GM18870 (cell line): ENCODE results near the gene CACNA1D.

ENCODE experiments used
- ATAC-seq: cut with Tn5 transposase; IDR thresholded peaks from one replicate; pipeline ENCODE4 v1.9.1; 2021; ENCODE audit warnings: moderate library complexity; ENCODE audit not compliant: unreplicated experiment

CACNA1D gene

DNA sequence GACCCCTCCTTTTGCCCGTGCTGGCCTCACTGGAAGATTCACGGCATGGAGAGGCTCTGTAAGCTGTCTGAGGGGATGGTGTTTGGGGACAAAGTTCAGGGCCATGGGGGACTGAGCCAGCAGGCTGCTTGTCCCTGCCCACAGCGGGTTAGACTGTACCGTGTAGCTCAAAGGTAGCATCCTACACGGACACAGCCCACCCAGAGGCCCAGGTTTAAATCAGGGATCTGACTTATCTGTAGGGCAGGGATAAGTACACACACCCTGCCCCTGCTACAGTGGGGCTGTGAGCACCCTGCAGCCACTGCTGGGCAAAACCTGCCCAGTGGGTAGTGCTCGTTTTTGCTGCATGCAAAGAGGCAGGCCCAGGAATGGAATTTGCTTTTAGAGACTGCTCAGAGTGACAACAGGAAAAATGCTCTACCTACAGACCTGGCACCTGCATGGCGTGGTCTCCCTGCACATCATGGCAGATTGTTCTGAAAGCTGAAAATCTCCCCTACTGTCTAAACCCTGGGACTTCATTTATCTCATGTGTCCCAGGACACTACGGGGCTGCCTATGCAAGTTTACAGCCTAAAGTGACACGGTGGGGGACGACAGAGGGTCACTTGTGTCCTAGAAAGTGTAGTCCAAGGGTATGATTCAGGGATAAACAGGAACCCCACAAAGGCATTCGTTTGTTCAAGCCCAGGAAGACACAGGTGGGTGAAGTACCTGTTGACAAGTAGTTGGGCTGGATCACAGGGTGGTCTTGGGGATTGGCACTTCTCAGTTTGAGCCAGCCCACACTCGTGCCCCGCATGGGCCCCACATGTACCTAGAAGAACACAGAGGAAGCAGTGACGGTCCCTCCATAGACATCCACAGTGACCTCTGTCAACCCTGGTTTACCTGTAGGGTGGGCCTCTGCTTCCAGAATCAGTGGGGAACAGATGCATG is 324.1 kb downstream of the CACNA1D start:
- no peak for ATAC-seq

GRCh38 chr3:53819163-53819868 is 324.9 kb downstream of the CACNA1D start:
- no peak for ATAC-seq

DNA sequence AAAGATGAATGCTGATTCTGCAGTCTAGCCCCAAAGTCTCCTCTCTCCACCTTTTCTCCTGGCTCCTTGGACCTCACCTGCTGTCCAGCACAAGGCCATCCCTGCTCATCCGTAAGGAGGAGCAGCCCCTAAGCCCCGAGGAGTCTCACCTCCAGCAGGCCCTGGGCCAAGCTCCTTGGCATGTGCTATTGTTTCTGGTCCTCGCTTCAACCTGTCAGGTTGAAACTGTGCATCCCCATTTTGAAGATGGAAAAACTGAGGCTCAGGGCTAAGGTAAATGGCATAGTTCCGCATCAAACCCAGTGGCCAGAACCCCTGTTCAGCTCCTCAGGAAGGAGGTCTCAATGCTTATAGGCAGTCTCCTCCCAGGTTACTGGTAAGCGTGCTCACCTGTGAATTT is 325.7 kb downstream of the CACNA1D start:
- no peak for ATAC-seq

GRCh38 chr3:53820756-53821580 is 326.6 kb downstream of the CACNA1D start:
- no peak for ATAC-seq

DNA sequence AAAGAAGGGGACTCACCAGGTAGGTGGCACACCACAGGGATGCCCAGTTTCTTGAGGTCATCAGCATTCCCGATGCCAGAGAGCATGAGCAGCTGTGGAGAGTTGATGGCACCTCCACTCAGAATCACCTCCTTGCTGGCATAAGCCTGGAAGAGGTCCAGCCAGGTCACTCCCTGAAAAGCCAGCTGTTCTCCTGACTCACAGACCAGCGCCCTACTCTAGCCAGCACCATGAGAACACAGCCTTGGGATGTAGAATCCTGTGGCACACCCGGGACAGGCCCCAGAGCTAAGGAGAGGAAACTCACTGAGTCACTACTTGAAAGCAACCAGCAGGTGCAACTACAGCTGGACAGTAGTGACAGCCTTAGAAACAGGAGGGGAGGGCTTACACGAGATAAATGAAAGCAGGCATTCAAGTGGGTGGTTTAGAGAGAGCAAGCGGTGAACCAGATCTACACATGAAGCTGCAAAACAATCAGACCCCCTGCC is 327.3 kb downstream of the CACNA1D start:
- ATAC-seq, result no peak

- no peak for ATAC-seq
These were observed 327.9 kb downstream of the CACNA1D start for GRCh38 chr3:53822331-53822741.

- no peak for ATAC-seq
These were observed 328.9 kb downstream of the CACNA1D start for GRCh38 chr3:53823026-53823955.

GRCh38 chr3:53823956-53824657 is 329.7 kb downstream of the CACNA1D start:
- no peak for ATAC-seq

DNA sequence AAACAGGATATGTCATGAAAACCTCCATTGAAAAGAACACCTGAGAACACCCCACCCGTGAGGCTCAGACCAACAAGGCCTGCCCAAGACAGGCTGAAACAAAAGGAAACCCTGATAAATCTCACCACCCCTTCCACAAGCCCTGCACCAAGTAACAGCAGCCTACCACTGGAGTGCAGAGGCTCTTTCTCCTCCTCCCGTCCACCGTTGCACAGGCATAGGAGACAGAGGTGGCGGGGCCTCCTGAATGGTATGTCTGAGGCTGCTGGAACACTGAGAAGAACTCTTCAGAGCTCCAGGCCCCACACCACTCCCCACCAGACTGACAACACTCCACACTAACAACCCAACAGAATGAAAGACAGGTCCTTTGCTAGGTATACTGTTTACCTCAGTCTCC is 330.4 kb downstream of the CACNA1D start:
- ATAC-seq, result no peak

GRCh38 chr3:53826048-53826447 is 331.6 kb downstream of the CACNA1D start:
- no peak for ATAC-seq

DNA sequence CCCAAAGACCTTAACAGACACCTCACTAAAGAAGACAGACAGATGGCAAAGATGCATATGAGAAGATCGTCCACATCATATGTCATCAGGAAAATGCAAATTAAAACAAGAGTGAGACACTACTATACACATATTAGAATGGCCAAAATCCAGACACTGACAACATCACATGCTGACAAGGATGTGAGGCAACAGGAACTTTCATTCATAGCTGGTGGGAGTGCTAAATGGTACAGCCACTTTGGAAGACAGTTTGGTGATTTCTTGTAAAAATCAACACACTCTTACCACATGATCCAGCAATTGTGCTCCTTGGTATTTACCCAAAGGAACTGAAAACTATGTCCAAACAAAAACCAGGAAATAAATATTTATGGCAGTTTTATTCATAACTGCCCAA is 334.2 kb downstream of the CACNA1D start:
- no peak for ATAC-seq

DNA sequence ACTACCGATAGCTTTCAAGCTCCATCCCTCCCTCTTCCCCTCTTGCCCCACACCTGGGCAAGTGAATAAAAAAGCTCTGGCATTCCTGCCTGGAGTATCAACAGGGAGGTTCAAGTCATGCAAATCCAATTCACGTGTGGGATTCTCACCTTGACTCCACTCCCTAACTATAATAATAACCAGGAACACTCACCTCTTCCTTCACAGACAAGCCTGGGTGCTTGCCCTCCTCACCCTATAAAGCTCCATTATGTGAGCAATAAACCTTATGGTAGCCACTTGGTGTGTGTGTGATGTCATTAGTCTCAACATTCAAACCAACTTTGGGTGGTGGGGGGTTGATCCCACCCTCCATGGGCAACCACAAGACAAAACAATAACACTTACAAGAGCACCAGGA is 335.2 kb downstream of the CACNA1D start:
- no peak for ATAC-seq

DNA sequence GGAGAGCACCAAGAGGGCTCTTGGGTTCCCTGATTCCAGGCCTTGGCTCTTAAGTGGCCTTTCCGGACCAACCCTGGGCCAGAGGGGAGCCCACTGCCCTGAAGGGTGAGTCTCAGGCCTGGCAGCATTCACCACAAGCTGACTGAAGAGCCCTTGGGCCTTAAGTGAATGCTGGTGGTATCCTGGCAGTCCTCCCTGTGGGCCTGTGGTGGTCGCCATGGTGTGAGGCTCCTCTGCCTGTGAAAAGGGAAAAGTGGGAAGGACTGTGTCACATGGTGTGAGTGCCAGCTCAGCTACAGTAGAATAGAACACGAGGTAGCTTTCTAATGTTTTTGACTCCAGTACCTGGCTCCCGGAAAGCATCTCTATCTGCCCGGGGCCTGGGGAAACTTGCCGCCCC is 336.5 kb downstream of the CACNA1D start:
- ATAC-seq, result no peak

- no peak for ATAC-seq
These were observed 338.7 kb downstream of the CACNA1D start for GRCh38 chr3:53833053-53833645.

DNA sequence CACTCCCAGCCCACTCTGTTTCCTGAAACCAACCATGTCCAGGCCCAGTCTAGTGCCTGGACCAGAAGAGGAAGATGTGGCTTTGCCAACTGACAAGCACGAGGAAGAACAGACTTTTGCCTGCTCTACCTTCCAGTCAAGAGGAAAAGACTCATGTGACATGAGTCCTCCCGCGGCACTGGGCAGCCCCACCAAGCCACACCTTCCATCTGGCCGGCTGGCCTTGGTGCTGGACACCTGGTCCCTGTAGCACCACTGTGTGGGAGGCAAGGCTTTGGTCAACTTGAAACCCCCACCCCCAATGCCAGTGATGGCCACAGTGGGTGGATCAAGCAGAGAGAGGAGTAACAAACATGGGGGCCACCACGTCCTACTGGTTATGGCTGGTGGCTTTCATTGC is 339.3 kb downstream of the CACNA1D start:
- no peak for ATAC-seq

DNA sequence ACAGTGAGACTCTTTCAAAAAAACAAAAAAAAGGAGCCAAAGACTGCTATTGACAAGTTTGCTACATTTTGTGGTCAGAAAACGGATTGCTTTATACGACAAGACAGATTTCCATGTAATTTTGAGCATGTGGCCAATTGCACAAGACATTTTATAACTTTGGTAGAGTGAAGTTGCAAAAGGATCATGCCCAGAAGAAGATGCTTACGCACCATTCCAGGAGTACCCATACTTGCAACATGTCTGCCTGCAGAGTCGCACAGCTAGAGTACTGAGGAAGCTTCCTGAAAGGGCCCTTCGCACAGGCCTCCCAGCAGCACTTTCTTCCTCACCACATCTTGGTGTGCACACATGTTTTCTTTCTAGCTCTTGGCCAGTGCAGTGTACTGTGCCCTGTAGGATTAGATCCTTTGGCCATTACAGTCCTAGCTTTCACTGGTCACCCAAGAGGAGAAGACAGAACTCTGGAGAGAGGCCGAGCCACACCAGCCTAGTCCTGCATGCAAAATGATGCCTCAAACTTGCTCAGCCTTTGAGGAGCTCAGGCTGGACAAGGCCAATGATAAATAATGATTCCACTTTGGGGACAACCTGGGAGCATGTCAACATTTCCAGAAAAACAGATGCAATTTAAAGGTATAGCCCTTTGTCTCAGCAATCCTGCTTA is 340.2 kb downstream of the CACNA1D start:
- ATAC-seq, result no peak

DNA sequence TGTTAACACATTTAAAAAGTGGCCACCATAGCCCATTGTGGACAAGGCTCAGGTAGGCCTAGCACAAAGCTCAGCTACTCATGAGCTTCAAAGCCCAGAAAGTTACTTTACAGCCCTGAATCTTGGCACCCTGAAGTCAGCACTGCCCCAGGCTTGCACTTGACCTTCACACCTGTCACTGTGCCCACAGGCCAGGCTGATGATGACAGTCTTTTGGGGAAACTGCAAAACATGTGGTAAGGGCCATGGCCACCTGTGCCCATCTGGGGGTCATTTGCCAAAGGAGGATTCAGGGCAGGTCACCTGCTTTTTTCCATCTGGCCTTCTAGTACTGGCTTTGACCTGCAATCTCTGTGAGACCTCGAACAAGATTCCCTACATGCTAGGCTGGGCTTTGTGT is 340.8 kb downstream of the CACNA1D start:
- no peak for ATAC-seq

DNA sequence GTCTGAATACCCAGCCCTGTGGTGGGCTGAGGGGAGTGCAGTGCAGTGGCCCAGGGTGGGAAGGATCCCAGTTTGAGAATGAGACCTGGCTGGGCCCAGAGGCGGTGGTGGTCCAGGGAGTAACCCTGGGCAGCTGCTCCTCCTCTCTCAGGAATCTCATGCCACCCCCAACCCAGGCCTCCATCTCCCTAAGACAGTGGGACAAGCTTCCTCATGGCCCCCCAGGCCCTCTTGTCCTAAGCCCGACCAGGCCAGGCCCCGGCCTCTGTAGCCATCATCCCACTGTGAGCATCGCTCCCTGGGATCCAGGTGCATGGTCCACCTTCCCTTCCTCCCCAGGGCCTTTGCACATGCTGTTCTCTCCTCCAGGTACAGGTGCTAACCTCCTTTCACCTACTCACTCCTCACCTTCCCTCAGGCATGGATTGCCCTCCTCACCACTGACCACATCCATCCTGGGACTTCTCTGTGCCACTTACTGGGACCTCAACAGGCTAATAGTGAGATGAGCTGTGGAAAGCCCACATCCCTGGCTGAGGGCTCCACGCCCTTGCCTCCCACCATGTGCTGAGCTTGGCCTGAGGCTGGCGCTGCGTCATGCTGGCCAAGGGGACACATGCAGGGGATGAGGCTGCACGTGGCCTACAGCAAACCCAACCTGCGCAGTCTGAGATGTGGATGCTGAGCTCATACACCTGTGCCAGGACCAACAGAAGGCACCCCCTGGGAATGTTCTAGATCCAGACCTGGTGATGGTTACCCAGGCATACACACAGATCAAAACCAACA is 341.9 kb downstream of the CACNA1D start:
- no peak for ATAC-seq
